VCaP (cell line): ENCODE data around the gene OR11G2.
"Not testable (repeated sequence)": the region's sequence is repeated elsewhere in the genome, so short reads cannot be mapped to it uniquely, and the experiment has no call there.

Experiments
- H3K27ac ChIP-seq: fragments of 450-650 bp; 2 replicates; pipeline ENCODE4 v1.5.1; 2017
- CTCF ChIP-seq: fragments of 450-650 bp; conservative IDR thresholded peaks from 2 replicates; pipeline ENCODE4 v1.5.1; 2017; ENCODE audit warnings: mild to moderate bottlenecking, moderate library complexity

Gene OR11G2

GRCh38 chr14:20190596-20190995 is at the start of gene OR11G2:
Gene OR11G2 (plus strand): TSS chr14:20190896. CDS start chr14:20197438, 6,542 bp downstream.
- TF ChIP-seq CTCF = no peak

GRCh38 chr14:20143911-20144310 is 46.8 kb upstream of the OR11G2 start:
- no peak overlapping the region for H3K27ac ChIP-seq
- TF ChIP-seq CTCF = no peak

More at GRCh38 chr14:20190596-20190995, at the start of gene OR11G2:
- no peak within 1 kb of the TSS for H3K27ac ChIP-seq

GRCh38 chr14:20144820-20145219 is 45.9 kb upstream of the OR11G2 start:
- no peak for TF ChIP-seq CTCF
- no peak overlapping the region for H3K27ac ChIP-seq

- H3K27ac ChIP-seq = no peak overlapping the region
- TF ChIP-seq CTCF = no peak
Observed at GRCh38 chr14:20164462-20164861, 26.2 kb upstream of the OR11G2 start.

- TF ChIP-seq CTCF = no peak
Observed at GRCh38 chr14:20167091-20167490, 23.6 kb upstream of the OR11G2 start.

GRCh38 chr14:20169852-20170251 is 20.8 kb upstream of the OR11G2 start:
- H3K27ac ChIP-seq = not testable (repeated sequence)

More at GRCh38 chr14:20167091-20167490, 23.6 kb upstream of the OR11G2 start:
- H3K27ac ChIP-seq = no peak overlapping the region; the same call in 1 of the 2 replicates

GRCh38 chr14:20174205-20174604 is 16.5 kb upstream of the OR11G2 start:
- not testable (repeated sequence) for H3K27ac ChIP-seq

- no peak overlapping the region for H3K27ac ChIP-seq
- no peak for TF ChIP-seq CTCF
Observed at GRCh38 chr14:20176330-20176729, 14.4 kb upstream of the OR11G2 start.

GRCh38 chr14:20177433-20177974 is 13.2 kb upstream of the OR11G2 start:
- peak overlapping the region; percentile 28 for H3K27ac ChIP-seq
- TF ChIP-seq CTCF = no peak
